NCI-H446 treated with DMSO at 0.1 percent for 48 hours (cell line): Measurements from ENCODE around the gene CKAP5.

Experiments
- DNase-seq: peaks from one replicate; lab custom pipeline; 2025; lab: John Stamatoyannopoulos, UW

Gene CKAP5

GRCh38 chr11:46698597-46698996, 147.5 kb downstream of the CKAP5 start:
- DNase-seq: no peak

GRCh38 chr11:46697723-46698122, 148.4 kb downstream of the CKAP5 start:
- no peak for DNase-seq

- DNase-seq: no peak
Measured at GRCh38 chr11:46697303-46697702, 148.8 kb downstream of the CKAP5 start.

GRCh38 chr11:46696212-46696558, 149.9 kb downstream of the CKAP5 start:
- peak; percentile 55 for DNase-seq

GRCh38 chr11:46695345-46696211, 150.5 kb downstream of the CKAP5 start:
- no peak for DNase-seq

GRCh38 chr11:46694607-46695006, 151.5 kb downstream of the CKAP5 start:
- no peak for DNase-seq

- DNase-seq: no peak
Measured at GRCh38 chr11:46694072-46694471, 152.0 kb downstream of the CKAP5 start.

- no peak for DNase-seq
Measured at GRCh38 chr11:46693597-46694012, 152.5 kb downstream of the CKAP5 start.
